ENCODE data around the gene DBNL. TPM values are rescaled to one million over a fixed set of nuclear protein-coding genes. Genes with fewer than 3 reads are reported as not detected.
"Not testable (repeated sequence)": the region's sequence is repeated elsewhere in the genome, so short reads cannot be mapped to it uniquely, and the experiment has no call there.

The DBNL gene
- total RNA-seq, 1 donor from 2014 or later = 31.2 TPM

GRCh38 chr7:44039800-44040492 is 4.6 kb upstream of the DBNL start:
- ATAC-seq; intact Hi-C loops (cut with micrococcal nuclease); DNase-seq: not testable (repeated sequence)

GRCh38 chr7:44040493-44040891 is 4.0 kb upstream of the DBNL start:
- intact Hi-C loops (cut with micrococcal nuclease) = not testable (repeated sequence)
- ATAC-seq (peak; percentile 36), DNase-seq (peak; percentile 57)

GRCh38 chr7:44042221-44042620 is 2.3 kb upstream of the DBNL start:
- ATAC-seq = no peak
- intact Hi-C loops (cut with micrococcal nuclease) = no loop called here

GRCh38 chr7:44043902-44044301 is 600 bp upstream of the DBNL start:
- ATAC-seq = no peak
- intact Hi-C loops (cut with micrococcal nuclease) = no loop called here
- DNase-seq = no peak

More at GRCh38 chr7:44042221-44042620, 2.3 kb upstream of the DBNL start:
- no peak for DNase-seq

- DNase-seq = no peak
- ATAC-seq = no peak
- intact Hi-C loops (cut with micrococcal nuclease) = no loop called here
Measured at GRCh38 chr7:44045226-44046014, 918 bp downstream of the DBNL start.

- intact Hi-C loops (cut with micrococcal nuclease) = no loop called here
- DNase-seq (no peak), ATAC-seq (no peak)
Measured at GRCh38 chr7:44046321-44047061, 2.0 kb downstream of the DBNL start.

GRCh38 chr7:44048031-44048795 is 3.7 kb downstream of the DBNL start:
- intact Hi-C loops (cut with micrococcal nuclease) = no loop called here
- DNase-seq (no peak), ATAC-seq (no peak)

- ATAC-seq (no peak), DNase-seq (no peak)
- intact Hi-C loops (cut with micrococcal nuclease) = no loop called here
Measured at GRCh38 chr7:44050121-44050914, 5.8 kb downstream of the DBNL start.

GRCh38 chr7:44050915-44051560 is 6.5 kb downstream of the DBNL start:
- ATAC-seq (no peak), DNase-seq (no peak)
- intact Hi-C loops (cut with micrococcal nuclease) = no loop called here

- ATAC-seq (no peak), DNase-seq (no peak)
- intact Hi-C loops (cut with micrococcal nuclease) = no loop called here
Measured at GRCh38 chr7:44051611-44052220, 7.2 kb downstream of the DBNL start.

GRCh38 chr7:44052771-44053365 is 8.4 kb downstream of the DBNL start:
- ATAC-seq = no peak
- peak; percentile 13 for DNase-seq
- intact Hi-C loops (cut with micrococcal nuclease) = no loop called here

GRCh38 chr7:44056681-44057080 is 12.2 kb downstream of the DBNL start:
- ATAC-seq (no peak), DNase-seq (peak; percentile 21)
- intact Hi-C loops (cut with micrococcal nuclease) = no loop called here

GRCh38 chr7:44057181-44057848 is 12.8 kb downstream of the DBNL start:
- DNase-seq (peak; percentile 19), ATAC-seq (no peak)
- intact Hi-C loops (cut with micrococcal nuclease) = no loop called here

- intact Hi-C loops (cut with micrococcal nuclease) = no loop called here
- DNase-seq (peak; percentile 21), ATAC-seq (no peak)
Measured at GRCh38 chr7:44057849-44058758, 13.6 kb downstream of the DBNL start.

GRCh38 chr7:44058759-44059218 is 14.3 kb downstream of the DBNL start:
- ATAC-seq (no peak), DNase-seq (peak; percentile 14)
- intact Hi-C loops (cut with micrococcal nuclease) = no loop called here

Measured in left ventricle myocardium superior (tissue), 1 donor.